ENCODE results near the gene LDB3.

DNA sequence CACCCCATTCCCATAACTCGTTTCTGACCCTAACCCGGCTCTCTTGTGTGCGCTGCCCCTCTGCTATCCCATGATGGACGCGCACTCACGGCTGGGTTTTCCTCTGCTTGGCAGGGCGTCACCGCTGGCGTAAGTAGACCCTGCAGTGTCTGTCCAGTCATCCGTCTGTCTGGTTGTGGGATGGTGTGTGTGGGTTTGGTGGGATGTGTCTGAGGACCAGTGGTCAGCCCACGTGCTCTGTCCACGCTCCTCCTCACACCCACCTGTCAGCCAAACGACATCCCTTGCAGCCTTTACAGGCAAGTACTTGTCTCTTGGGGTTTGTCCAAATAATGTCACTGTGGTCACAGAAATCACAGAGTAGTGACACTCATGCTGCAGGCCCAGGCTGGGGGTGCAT lies 20.8 kb downstream of the LDB3 start:
- TF ChIP-seq, protein P1, sequence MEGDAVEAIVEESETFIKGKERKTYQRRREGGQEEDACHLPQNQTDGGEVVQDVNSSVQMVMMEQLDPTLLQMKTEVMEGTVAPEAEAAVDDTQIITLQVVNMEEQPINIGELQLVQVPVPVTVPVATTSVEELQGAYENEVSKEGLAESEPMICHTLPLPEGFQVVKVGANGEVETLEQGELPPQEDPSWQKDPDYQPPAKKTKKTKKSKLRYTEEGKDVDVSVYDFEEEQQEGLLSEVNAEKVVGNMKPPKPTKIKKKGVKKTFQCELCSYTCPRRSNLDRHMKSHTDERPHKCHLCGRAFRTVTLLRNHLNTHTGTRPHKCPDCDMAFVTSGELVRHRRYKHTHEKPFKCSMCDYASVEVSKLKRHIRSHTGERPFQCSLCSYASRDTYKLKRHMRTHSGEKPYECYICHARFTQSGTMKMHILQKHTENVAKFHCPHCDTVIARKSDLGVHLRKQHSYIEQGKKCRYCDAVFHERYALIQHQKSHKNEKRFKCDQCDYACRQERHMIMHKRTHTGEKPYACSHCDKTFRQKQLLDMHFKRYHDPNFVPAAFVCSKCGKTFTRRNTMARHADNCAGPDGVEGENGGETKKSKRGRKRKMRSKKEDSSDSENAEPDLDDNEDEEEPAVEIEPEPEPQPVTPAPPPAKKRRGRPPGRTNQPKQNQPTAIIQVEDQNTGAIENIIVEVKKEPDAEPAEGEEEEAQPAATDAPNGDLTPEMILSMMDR (conservative IDR thresholded peaks at IDR 0.05): no peak
- TF ChIP-seq EZH2 (IDR thresholded peaks at IDR 0.05; ENCODE audit: low read depth): no peak
